Chondrocyte (in vitro differentiated cells): ENCODE measurements around the gene AOX1. TPM values are rescaled to one million over a fixed set of nuclear protein-coding genes. Genes with fewer than 3 reads are reported as not detected.
A peak's percentile ranks its signal among the peaks of the same experiment; 100 is the strongest.

ENCODE experiments used
- DNase-seq: peaks from one replicate; pipeline ENCODE4 v3.0.0; 2021; ENCODE audit warnings: mixed read lengths, low spot score
- H3K27ac Mint-ChIP-seq: one replicate; pipeline ENCODE4 v1.8.0; 2021; ENCODE audit warnings: mild to moderate bottlenecking, moderate library complexity, mixed read lengths; ENCODE audit not compliant: unreplicated experiment
- H3K27me3 Mint-ChIP-seq: 2 replicates; pipeline ENCODE4 v1.8.0; 2021; ENCODE audit warnings: low read depth, mixed read lengths
- H3K36me3 Mint-ChIP-seq: 2 replicates; pipeline ENCODE4 v1.8.0; 2021; ENCODE audit warnings: low read depth, mixed read lengths
- H3K4me1 Mint-ChIP-seq: 2 replicates; pipeline ENCODE4 v1.8.0; 2021; ENCODE audit warnings: low read depth, mild to moderate bottlenecking, mixed read lengths
- H3K4me3 Mint-ChIP-seq: one replicate; pipeline ENCODE4 v1.8.0; 2021; ENCODE audit warnings: mild to moderate bottlenecking, moderate library complexity, mixed read lengths; ENCODE audit not compliant: unreplicated experiment
- H3K9me3 Mint-ChIP-seq: 2 replicates; pipeline ENCODE4 v1.8.0; 2021; ENCODE audit warnings: low read depth, mixed read lengths
- total RNA-seq: library from RNA; stranded (reverse); gene quantifications from 3 replicates; pipeline ENCODE4 v1.2.1, GENCODE V29; 2021
- TF ChIP-seq, protein P1 (sequence below): fragments of 200-600 bp; sonication (generic); IDR thresholded peaks from 2 replicates; pipeline ENCODE4 v1.5.0; 2021; ENCODE audit warnings: antibody characterized with exemption, mild to moderate bottlenecking, moderate library complexity

The AOX1 gene
- total RNA-seq, 1 donor from 2014 or later = 1.7 TPM

- no peak overlapping the region for H3K27ac Mint-ChIP-seq
- H3K27me3 Mint-ChIP-seq = no peaks in the 10 kb centered on the region
- TF ChIP-seq, protein P1, sequence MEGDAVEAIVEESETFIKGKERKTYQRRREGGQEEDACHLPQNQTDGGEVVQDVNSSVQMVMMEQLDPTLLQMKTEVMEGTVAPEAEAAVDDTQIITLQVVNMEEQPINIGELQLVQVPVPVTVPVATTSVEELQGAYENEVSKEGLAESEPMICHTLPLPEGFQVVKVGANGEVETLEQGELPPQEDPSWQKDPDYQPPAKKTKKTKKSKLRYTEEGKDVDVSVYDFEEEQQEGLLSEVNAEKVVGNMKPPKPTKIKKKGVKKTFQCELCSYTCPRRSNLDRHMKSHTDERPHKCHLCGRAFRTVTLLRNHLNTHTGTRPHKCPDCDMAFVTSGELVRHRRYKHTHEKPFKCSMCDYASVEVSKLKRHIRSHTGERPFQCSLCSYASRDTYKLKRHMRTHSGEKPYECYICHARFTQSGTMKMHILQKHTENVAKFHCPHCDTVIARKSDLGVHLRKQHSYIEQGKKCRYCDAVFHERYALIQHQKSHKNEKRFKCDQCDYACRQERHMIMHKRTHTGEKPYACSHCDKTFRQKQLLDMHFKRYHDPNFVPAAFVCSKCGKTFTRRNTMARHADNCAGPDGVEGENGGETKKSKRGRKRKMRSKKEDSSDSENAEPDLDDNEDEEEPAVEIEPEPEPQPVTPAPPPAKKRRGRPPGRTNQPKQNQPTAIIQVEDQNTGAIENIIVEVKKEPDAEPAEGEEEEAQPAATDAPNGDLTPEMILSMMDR = no peak
- no peaks in the 10 kb centered on the region for H3K36me3 Mint-ChIP-seq
- no peak overlapping the region for H3K4me3 Mint-ChIP-seq
- peaks cover 30% of the 10 kb centered on the region for H3K4me1 Mint-ChIP-seq
- no peaks in the 10 kb centered on the region for H3K9me3 Mint-ChIP-seq
- DNase-seq = no peak
Measured at GRCh38 chr2:200616656-200617055, 30.8 kb downstream of the AOX1 start.

DNA sequence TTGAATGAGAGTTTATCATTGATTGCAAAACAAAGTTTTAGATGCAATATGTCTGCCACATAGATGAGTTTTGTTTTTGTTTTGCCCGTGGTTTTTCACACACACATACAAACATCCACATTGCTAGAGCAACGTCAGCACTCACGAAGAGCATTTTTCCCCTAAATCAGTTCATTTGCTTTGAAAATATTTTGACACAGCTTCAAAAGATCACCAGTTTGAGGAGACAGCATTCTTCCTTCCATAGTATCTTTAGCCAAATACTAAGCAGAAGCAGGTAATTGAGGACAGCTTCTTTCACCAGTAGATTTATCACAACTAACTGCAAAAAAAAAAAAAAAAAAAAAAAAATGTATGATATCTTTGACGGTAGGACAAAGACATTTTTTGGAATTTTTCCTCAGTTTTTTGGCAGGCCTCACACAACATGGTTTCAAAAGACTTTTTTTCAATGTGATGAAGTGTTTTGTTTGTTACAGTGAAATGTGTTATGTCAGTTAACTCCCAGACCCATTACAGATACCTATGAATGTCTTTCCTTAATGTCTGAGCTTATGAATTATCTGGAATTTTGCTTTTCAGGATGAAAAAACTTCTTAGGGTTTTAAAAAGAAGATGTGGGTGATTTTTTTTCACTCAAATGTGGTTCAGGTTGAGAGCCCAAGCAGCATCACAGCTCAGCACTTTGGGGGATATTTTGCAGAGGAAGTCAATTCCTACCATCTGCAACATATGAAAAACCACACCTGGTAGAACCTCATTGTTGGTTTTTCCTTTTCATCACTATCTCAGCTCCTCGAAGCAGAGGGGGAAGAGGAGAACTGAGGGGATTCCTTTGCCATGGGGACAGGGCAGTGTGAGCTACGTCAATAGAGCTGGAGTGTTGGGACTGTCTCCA lies 31.6 kb downstream of the AOX1 start:
- no peak overlapping the region for H3K4me3 Mint-ChIP-seq
- H3K27ac Mint-ChIP-seq = no peak overlapping the region
- peaks cover 30% of the 10 kb centered on the region for H3K4me1 Mint-ChIP-seq

DNA sequence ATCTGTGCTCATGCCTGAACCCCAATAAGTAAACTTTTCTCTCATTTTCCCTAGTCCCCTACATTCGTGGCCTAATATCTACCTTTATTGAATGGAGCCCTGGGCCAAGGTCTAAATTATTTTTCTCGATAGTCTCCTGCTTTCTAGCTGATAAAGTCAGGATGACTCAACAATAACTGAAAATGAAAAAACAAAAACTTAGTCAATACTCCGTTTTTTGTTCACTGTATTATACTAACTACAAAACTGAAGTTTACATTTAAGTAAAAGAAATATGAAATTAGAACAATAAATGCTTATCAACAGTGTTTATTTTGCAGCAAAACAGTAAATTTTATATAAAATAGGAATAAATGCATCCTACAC lies 32.2 kb downstream of the AOX1 start:
- TF ChIP-seq, protein P1 = no peak
- Mint-ChIP-seq H3K9me3 (no peaks in the 10 kb centered on the region), H3K27me3 (no peaks in the 10 kb centered on the region), H3K4me1 (peaks cover 30% of the 10 kb centered on the region), H3K27ac (no peak overlapping the region), H3K4me3 (no peak overlapping the region), H3K36me3 (no peaks in the 10 kb centered on the region)
- DNase-seq = no peak

More for the DNA sequence above, 31.6 kb downstream of the AOX1 start:
- Mint-ChIP-seq H3K9me3 (no peaks in the 10 kb centered on the region), H3K36me3 (no peaks in the 10 kb centered on the region), H3K27me3 (no peaks in the 10 kb centered on the region)
- TF ChIP-seq, protein P1 = no peak
- DNase-seq = no peak

DNA sequence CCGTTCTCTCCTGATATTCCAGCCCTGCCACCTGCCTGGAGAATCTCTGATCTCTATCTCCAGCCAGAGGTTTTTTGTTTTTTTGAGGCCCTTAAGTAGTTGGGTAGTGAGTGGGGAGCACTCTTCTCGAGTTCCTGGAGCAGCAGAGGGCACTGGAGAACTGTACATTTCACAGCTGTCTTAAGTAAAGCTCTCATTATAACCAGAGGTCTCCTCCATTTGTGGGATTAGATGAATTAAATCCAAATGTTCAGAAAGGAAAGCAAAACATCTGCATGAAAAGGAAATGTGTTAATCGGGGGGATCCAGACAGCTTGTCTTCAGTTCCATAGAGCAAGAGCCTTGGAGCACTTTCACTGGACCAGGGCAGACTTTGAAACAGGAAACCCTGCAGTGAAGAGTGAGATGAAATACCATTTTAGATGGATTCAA lies 32.8 kb downstream of the AOX1 start:
- TF ChIP-seq, protein P1 = peak; percentile 72
- H3K4me3 Mint-ChIP-seq = no peak overlapping the region
- H3K36me3 Mint-ChIP-seq = no peaks in the 10 kb centered on the region
- H3K9me3 Mint-ChIP-seq = no peaks in the 10 kb centered on the region
- H3K4me1 Mint-ChIP-seq = peaks cover 30% of the 10 kb centered on the region
- H3K27ac Mint-ChIP-seq = no peak overlapping the region
- DNase-seq = no peak
- H3K27me3 Mint-ChIP-seq = no peaks in the 10 kb centered on the region

DNA sequence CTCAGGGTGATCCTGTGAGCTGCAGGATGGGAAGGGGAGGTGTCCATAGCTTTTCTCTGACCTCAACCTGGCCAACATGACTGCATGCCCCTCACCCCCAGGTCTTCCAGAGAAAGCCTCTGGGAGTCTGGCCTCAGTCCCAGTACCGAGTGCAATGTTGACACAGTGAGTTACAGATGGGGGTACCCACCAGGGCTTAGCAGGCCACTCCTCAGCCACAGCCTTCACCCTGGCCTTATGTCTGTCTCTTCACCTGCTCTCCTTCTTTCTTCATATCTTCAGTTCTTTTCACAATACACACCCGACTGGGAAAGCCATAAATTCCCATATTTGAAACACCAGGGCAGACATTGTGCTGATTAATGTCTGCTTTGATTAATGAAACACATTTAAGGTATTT lies 33.5 kb downstream of the AOX1 start:
- TF ChIP-seq, protein P1 = no peak
- no peaks in the 10 kb centered on the region for H3K27me3 Mint-ChIP-seq
- no peak overlapping the region for H3K27ac Mint-ChIP-seq
- H3K9me3 Mint-ChIP-seq = no peaks in the 10 kb centered on the region
- peaks cover 27% of the 10 kb centered on the region for H3K4me1 Mint-ChIP-seq
- no peaks in the 10 kb centered on the region for H3K36me3 Mint-ChIP-seq
- no peak overlapping the region for H3K4me3 Mint-ChIP-seq
- no peak for DNase-seq
